Peyer's patch (tissue), 4 donors: Measurements from ENCODE around the gene NEURL1B. TPM values are rescaled to one million over a fixed set of nuclear protein-coding genes. Genes with fewer than 3 reads are reported as not detected.

Source experiments
- DNase-seq, 3 donors: peaks; one replicate each; pipeline ENCODE4 v3.0.0-alpha.2; 2017 to 2019
- H3K27ac ChIP-seq, 4 donors: fragments of 200-600 bp; sonication (generic); one replicate each; pipeline ENCODE4 v1.5.1; 2016 to 2019
- H3K27me3 ChIP-seq, 2 donors: fragments of 200-600 bp; sonication (generic); one replicate each; pipeline ENCODE4 v1.5.1; 2019
- H3K36me3 ChIP-seq, 3 donors: fragments of 200-600 bp; sonication (generic); one replicate each; pipeline ENCODE4 v1.5.1; 2016 to 2019
- H3K4me1 ChIP-seq, 4 donors: fragments of 200-600 bp; sonication (generic); one replicate each; pipeline ENCODE4 v1.5.1; 2016 to 2019
- H3K4me3 ChIP-seq, 4 donors: fragments of 200-600 bp; sonication (generic); 1 replicate in 3 of 4; 2 replicates in 1 of 4; pipeline ENCODE4 v1.5.1; 2016 to 2019; ENCODE audit warnings: mild to moderate bottlenecking in 1 of 4
- H3K9me3 ChIP-seq, 4 donors: fragments of 200-600 bp; sonication (generic); one replicate each; pipeline ENCODE4 v1.5.1; 2016 to 2019; ENCODE audit warnings: mild to moderate bottlenecking in 1 of 4
- POLR2A ChIP-seq, 2 donors: fragments of 450-650 bp; IDR thresholded peaks; one replicate each; pipeline ENCODE4 v1.5.1; 2017; ENCODE audit warnings: antibody characterized with exemption in 2 of 2, mild to moderate bottlenecking in 2 of 2, moderate library complexity in 2 of 2
- total RNA-seq, 4 donors: library from RNA; depleted of rRNA; stranded (reverse); fragments of >200 nt; gene quantifications; one replicate each; pipeline ENCODE4 v1.1.0, GENCODE V29; 2016
- TF ChIP-seq, protein P1 (sequence below), 6 experiments: fragments of 450-650 bp in 4 of 6; fragments of 200-600 bp in 2 of 6; sonication (generic) in 1 of 6; IDR thresholded peaks; one replicate each; pipeline ENCODE4 v1.5.1; 2017 to 2019; ENCODE audit warnings: antibody characterized with exemption in 6 of 6, mild to moderate bottlenecking in 3 of 6, moderate library complexity in 1 of 6

The NEURL1B gene
- total RNA-seq, 4 donors from 2014 or later, result 38.8 to 97.2 (median 81.0) TPM

DNA sequence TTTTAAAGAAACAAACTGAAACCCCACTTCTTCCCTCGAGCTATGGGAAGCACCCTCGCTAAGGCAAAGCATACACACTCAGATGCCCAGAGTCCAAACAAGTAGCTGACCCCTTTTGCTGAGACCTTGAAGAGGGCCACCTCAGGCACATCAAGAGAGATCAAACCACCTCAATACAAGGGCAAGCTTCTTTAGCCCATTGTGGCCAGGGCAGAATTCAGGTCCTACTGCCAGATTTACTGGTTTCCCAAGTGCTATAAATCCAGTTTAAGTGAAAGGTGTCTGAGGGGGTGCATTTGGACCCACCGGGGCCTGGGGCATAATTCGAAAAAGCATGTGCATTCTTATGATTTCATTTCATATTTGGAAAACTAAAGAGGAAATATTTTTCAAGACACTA is 40.4 kb downstream of the NEURL1B start:
- DNase-seq, result no peak
- Histone ChIP-seq H3K27me3 (no peaks in the 10 kb centered on the region), H3K27ac (no peak overlapping the region), H3K36me3 (peaks cover 0 to 5% (median 0%) of the 10 kb centered on the region in 3 donors), H3K9me3 (no peaks in the 10 kb centered on the region), H3K4me3 (no peak overlapping the region), H3K4me1 (peaks cover 0 to 24% (median 4%) of the 10 kb centered on the region in 4 donors)
- TF ChIP-seq, protein P1, sequence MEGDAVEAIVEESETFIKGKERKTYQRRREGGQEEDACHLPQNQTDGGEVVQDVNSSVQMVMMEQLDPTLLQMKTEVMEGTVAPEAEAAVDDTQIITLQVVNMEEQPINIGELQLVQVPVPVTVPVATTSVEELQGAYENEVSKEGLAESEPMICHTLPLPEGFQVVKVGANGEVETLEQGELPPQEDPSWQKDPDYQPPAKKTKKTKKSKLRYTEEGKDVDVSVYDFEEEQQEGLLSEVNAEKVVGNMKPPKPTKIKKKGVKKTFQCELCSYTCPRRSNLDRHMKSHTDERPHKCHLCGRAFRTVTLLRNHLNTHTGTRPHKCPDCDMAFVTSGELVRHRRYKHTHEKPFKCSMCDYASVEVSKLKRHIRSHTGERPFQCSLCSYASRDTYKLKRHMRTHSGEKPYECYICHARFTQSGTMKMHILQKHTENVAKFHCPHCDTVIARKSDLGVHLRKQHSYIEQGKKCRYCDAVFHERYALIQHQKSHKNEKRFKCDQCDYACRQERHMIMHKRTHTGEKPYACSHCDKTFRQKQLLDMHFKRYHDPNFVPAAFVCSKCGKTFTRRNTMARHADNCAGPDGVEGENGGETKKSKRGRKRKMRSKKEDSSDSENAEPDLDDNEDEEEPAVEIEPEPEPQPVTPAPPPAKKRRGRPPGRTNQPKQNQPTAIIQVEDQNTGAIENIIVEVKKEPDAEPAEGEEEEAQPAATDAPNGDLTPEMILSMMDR (IDR thresholded peaks at IDR 0.05), result no peak
- no peak for TF ChIP-seq POLR2A (IDR thresholded peaks at IDR 0.05)

DNA sequence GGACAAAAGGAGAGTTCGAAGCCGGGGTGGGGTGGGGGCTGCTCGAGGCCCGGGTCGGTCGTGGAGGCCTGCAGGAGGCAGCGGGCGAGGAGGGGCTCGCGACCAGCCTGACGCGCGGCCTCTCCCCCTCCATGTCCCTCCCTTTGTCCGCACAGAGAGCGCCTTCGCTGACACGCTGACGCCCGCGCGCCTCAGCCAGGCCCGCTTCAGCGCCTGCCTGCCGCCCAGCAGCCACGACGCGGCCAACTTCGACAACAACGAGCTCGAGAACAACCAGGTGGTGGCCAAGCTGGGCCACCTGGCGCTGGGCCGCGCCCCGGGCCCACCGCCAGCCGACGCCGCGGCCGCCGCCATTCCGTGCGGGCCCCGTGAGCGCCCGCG is 42.2 kb downstream of the NEURL1B start:
- no peaks in the 10 kb centered on the region for H3K9me3 ChIP-seq
- H3K4me3 ChIP-seq, result no peak overlapping the region
- TF ChIP-seq POLR2A (IDR thresholded peaks at IDR 0.05), result no peak
- TF ChIP-seq, protein P1 (IDR thresholded peaks at IDR 0.05), result no peak
- DNase-seq, result no peak
- peaks cover 0 to 43% (median 7%) of the 10 kb centered on the region in 4 donors for H3K4me1 ChIP-seq
- peaks cover 0 to 5% (median 0%) of the 10 kb centered on the region in 3 donors for H3K36me3 ChIP-seq
- no peak overlapping the region for H3K27ac ChIP-seq
- H3K27me3 ChIP-seq, result no peaks in the 10 kb centered on the region

DNA sequence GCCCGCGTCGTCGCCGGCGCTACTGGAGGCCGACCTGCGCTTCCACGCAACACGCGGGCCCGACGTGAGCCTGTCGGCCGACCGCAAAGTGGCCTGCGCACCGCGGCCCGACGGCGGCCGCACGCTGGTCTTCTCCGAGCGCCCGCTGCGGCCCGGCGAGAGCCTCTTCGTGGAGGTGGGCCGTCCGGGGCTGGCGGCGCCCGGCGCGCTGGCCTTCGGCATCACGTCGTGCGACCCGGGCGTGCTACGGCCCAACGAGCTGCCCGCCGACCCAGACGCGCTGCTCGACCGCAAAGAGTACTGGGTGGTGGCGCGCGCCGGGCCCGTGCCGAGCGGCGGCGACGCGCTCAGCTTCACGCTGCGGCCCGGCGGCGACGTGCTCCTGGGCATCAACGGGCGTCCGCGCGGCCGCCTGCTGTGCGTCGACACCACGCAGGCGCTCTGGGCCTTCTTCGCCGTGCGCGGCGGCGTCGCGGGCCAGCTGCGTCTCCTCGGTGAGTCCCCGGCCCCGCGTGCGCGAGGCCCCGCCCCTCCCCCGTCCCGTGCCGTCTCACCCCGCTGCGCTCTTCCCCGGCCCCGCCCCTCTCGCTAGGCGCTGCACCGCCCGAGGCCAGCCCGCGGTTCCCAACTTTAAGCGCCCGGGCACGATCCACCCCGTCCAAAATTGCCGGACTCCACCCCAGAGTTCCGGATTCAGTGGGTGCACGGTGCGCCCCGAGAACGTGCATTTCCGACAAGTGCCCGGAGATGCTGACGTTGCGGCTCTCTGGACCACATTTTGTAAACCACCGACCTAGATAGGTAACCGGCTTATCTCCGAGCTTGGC is 42.8 kb downstream of the NEURL1B start:
- no peaks in the 10 kb centered on the region for H3K27me3 ChIP-seq
- H3K4me1 ChIP-seq, result peaks cover 0 to 45% (median 6%) of the 10 kb centered on the region in 4 donors
- peak in 1 of 3 donors; percentile 62 for DNase-seq
- TF ChIP-seq, protein P1 (IDR thresholded peaks at IDR 0.05), result no peak
- TF ChIP-seq POLR2A (IDR thresholded peaks at IDR 0.05), result no peak
- no peak overlapping the region for H3K27ac ChIP-seq
- H3K9me3 ChIP-seq, result no peaks in the 10 kb centered on the region
- peaks cover 0 to 6% (median 0%) of the 10 kb centered on the region in 3 donors for H3K36me3 ChIP-seq
- peak overlapping the region in 3 of 4 donors; percentile 5 to 18 (median 7) for H3K4me3 ChIP-seq

DNA sequence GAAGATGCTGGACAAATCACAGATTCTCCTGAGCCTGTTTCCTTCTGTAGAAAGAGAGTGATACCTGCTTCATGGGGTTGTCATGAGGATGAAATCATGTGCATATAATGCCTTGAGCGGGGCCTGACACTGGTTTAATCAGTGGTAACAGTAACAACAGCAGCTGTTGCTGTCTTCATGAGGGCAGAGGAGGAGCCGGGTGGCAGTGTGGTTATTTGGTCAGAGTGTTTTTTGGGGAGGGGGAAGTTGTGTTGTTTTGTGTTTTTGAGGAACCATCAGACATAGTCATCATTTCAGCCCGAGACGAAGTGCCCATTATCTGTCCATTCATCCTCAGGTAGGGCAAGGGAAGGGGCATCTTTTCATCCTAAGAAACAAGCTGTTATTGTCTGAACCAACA is 44.0 kb downstream of the NEURL1B start:
- Histone ChIP-seq H3K27me3 (no peaks in the 10 kb centered on the region), H3K36me3 (peaks cover 0 to 8% (median 0%) of the 10 kb centered on the region in 3 donors), H3K4me3 (no peak overlapping the region), H3K9me3 (no peaks in the 10 kb centered on the region), H3K4me1 (peaks cover 0 to 38% (median 4%) of the 10 kb centered on the region in 4 donors), H3K27ac (no peak overlapping the region)
- TF ChIP-seq, protein P1 (IDR thresholded peaks at IDR 0.05), result no peak
- TF ChIP-seq POLR2A (IDR thresholded peaks at IDR 0.05), result no peak
- DNase-seq, result no peak

DNA sequence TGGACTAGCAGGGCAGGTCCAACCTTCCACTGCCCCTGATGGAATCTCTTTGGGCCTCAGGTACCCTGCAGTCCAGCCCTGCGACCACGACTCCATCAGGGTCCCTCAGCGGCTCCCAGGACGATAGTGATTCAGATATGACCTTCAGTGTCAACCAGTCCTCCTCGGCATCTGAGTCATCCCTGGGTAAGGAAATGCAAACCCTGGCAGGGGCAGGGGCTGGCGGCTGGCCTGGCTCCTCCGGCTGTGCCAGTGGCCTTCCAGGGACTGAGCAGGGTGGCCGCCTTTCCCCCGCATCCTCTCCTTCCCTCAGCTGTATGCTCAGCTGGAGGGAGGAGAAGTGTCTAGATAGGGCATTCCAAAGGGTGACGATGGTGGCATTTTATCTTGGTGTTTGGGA is 45.0 kb downstream of the NEURL1B start:
- Histone ChIP-seq H3K4me3 (no peak overlapping the region), H3K9me3 (no peaks in the 10 kb centered on the region), H3K36me3 (peaks cover 0 to 8% (median 0%) of the 10 kb centered on the region in 3 donors), H3K27me3 (no peaks in the 10 kb centered on the region), H3K4me1 (peaks cover 0 to 35% (median 4%) of the 10 kb centered on the region in 4 donors), H3K27ac (no peak overlapping the region)
- TF ChIP-seq POLR2A (IDR thresholded peaks at IDR 0.05), result no peak
- TF ChIP-seq, protein P1 (IDR thresholded peaks at IDR 0.05), result no peak
- DNase-seq, result no peak
